NT2/D1 (cell line): ENCODE measurements around the gene PHB1.
A peak's percentile ranks its signal among the peaks of the same experiment; 100 is the strongest.

Experiments used
- DNase-seq: peaks from one replicate; pipeline ENCODE4 v3.0.0-alpha.2; 2011; ENCODE audit warnings: low read depth, low spot score
- H3K27me3 ChIP-seq: 2 replicates; pipeline ENCODE4 v1.6.0; 2011; ENCODE audit warnings: mild to moderate bottlenecking; ENCODE audit not compliant: insufficient read length, insufficient read depth
- H3K36me3 ChIP-seq: 2 replicates; pipeline ENCODE4 v1.6.1; 2011; ENCODE audit warnings: mild to moderate bottlenecking, low read length, mixed read lengths; ENCODE audit not compliant: insufficient read depth, insufficient read length
- H3K4me1 ChIP-seq: 2 replicates; pipeline ENCODE4 v1.5.1; 2011; ENCODE audit not compliant: insufficient read depth, insufficient read length
- H3K4me3 ChIP-seq: 2 replicates; pipeline ENCODE4 v1.5.1; 2011; ENCODE audit warnings: low read depth; ENCODE audit not compliant: insufficient read length
- H3K9ac ChIP-seq: 2 replicates; pipeline ENCODE4 v1.6.0; 2011; ENCODE audit warnings: low read depth; ENCODE audit not compliant: insufficient read length
- H3K9me3 ChIP-seq: 2 replicates; pipeline ENCODE4 v1.5.1; 2011; ENCODE audit warnings: mild to moderate bottlenecking, low read length; ENCODE audit not compliant: insufficient read depth
- SUZ12 ChIP-seq: IDR thresholded peaks from 2 replicates; pipeline ENCODE4 v1.6.1; 2011; ENCODE audit not compliant: insufficient read length, insufficient read depth; ENCODE audit errors: extremely low read depth
- YY1 ChIP-seq: IDR thresholded peaks from 2 replicates; pipeline ENCODE4 v1.6.1; 2011; ENCODE audit not compliant: insufficient read length, insufficient read depth
- ZNF274 ChIP-seq: IDR thresholded peaks from 2 replicates; pipeline ENCODE4 v1.6.1; 2011; ENCODE audit warnings: mild to moderate bottlenecking, low read depth, low read length

The PHB1 gene

GRCh38 chr17:49403514-49404289 is 11.0 kb downstream of the PHB1 start:
- H3K9ac ChIP-seq, result no peak overlapping the region

GRCh38 chr17:49402706-49403105 is 12.0 kb downstream of the PHB1 start:
- DNase-seq, result no peak
- Histone ChIP-seq H3K9me3 (no peaks in the 10 kb centered on the region), H3K27me3 (no peaks in the 10 kb centered on the region), H3K4me1 (no peaks in the 10 kb centered on the region), H3K36me3 (peaks cover 60% of the 10 kb centered on the region), H3K4me3 (no peak overlapping the region), H3K9ac (peak overlapping the region; percentile 9)
- TF ChIP-seq YY1 (no peak), ZNF274 (no peak)

More at GRCh38 chr17:49403514-49404289, 11.0 kb downstream of the PHB1 start:
- Histone ChIP-seq H3K27me3 (no peaks in the 10 kb centered on the region), H3K36me3 (peaks cover 70% of the 10 kb centered on the region), H3K4me1 (peaks cover 2% of the 10 kb centered on the region), H3K9me3 (no peaks in the 10 kb centered on the region), H3K4me3 (no peak overlapping the region)
- TF ChIP-seq SUZ12 (no peak), ZNF274 (no peak), YY1 (no peak)
- no peak for DNase-seq

GRCh38 chr17:49401971-49402611 is 12.6 kb downstream of the PHB1 start:
- Histone ChIP-seq H3K36me3 (peaks cover 53% of the 10 kb centered on the region), H3K9me3 (no peaks in the 10 kb centered on the region), H3K4me3 (no peak overlapping the region), H3K9ac (peak overlapping the region; percentile 36), H3K27me3 (no peaks in the 10 kb centered on the region), H3K4me1 (peaks cover 2% of the 10 kb centered on the region)
- TF ChIP-seq SUZ12 (no peak), ZNF274 (no peak)
- DNase-seq, result no peak

GRCh38 chr17:49399995-49400394 is 14.7 kb downstream of the PHB1 start:
- H3K9me3 ChIP-seq, result no peaks in the 10 kb centered on the region
- no peak overlapping the region for H3K4me3 ChIP-seq
- H3K4me1 ChIP-seq, result peaks cover 2% of the 10 kb centered on the region
- no peak for TF ChIP-seq YY1
- TF ChIP-seq SUZ12, result no peak
- no peak for TF ChIP-seq ZNF274
- peaks cover 32% of the 10 kb centered on the region for H3K36me3 ChIP-seq
- DNase-seq, result no peak
- no peak overlapping the region for H3K9ac ChIP-seq
- H3K27me3 ChIP-seq, result no peaks in the 10 kb centered on the region

- Histone ChIP-seq H3K27me3 (no peaks in the 10 kb centered on the region), H3K9me3 (no peaks in the 10 kb centered on the region), H3K36me3 (peaks cover 8% of the 10 kb centered on the region), H3K4me3 (no peak overlapping the region), H3K9ac (no peak overlapping the region), H3K4me1 (peaks cover 2% of the 10 kb centered on the region)
- DNase-seq, result no peak
- no peak for TF ChIP-seq SUZ12
- no peak for TF ChIP-seq ZNF274
- no peak for TF ChIP-seq YY1
Measured at GRCh38 chr17:49397586-49397985, 17.1 kb downstream of the PHB1 start.

- TF ChIP-seq ZNF274 (no peak), SUZ12 (no peak), YY1 (no peak)
- H3K9ac ChIP-seq, result no peak overlapping the region
- no peaks in the 10 kb centered on the region for H3K9me3 ChIP-seq
- H3K27me3 ChIP-seq, result no peaks in the 10 kb centered on the region
- H3K36me3 ChIP-seq, result no peaks in the 10 kb centered on the region
- H3K4me1 ChIP-seq, result peaks cover 6% of the 10 kb centered on the region
- DNase-seq, result no peak
- no peak overlapping the region for H3K4me3 ChIP-seq
Measured at GRCh38 chr17:49393491-49394255, 21.0 kb downstream of the PHB1 start.
